Ecto neural progenitor cell (in vitro differentiated cells): ENCODE results near the gene BAHCC1.

ENCODE experiments used
- DNase-seq: peaks from one replicate; pipeline ENCODE4 v3.0.0-alpha.2; 2018; ENCODE audit warnings: low spot score

The BAHCC1 gene

DNA sequence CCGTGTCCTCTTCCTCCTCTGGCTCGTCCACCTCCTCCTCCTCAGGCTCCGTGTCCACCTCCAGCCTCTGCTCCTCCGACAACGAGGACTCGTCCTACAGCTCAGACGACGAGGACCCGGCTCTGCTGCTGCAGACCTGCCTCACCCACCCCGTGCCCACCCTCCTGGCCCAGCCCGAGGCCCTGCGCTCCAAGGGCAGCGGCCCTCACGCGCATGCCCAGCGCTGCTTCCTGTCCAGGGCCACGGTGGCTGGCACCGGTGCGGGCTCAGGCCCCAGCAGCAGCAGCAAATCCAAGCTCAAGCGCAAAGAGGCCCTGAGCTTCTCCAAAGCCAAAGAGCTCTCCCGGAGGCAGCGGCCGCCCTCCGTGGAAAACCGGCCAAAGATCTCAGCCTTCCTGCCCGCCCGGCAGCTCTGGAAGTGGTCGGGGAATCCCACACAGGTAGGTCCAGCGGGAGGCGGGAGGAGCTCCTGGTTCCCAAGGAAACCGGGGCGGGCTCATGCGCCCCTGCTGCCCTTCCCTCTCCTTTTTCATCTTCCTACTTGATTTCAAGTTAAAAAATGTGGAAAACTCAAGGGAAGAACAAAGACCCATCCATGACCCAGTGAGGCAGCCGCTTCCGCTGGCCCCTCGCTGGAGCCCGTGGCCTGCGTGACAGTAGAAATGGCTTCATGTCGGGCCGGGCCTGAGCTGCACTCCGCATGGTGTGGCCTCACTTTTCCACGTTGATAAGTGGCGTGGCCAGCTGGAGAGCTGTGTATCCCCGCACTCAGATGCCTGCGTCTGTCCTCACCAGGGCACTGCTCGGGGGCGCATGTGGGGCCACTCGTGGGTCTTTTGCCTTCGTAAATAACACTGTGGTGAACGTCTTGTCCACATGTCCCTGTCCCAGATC, 66.6 kb downstream of the BAHCC1 start:
- no peak for DNase-seq

DNA sequence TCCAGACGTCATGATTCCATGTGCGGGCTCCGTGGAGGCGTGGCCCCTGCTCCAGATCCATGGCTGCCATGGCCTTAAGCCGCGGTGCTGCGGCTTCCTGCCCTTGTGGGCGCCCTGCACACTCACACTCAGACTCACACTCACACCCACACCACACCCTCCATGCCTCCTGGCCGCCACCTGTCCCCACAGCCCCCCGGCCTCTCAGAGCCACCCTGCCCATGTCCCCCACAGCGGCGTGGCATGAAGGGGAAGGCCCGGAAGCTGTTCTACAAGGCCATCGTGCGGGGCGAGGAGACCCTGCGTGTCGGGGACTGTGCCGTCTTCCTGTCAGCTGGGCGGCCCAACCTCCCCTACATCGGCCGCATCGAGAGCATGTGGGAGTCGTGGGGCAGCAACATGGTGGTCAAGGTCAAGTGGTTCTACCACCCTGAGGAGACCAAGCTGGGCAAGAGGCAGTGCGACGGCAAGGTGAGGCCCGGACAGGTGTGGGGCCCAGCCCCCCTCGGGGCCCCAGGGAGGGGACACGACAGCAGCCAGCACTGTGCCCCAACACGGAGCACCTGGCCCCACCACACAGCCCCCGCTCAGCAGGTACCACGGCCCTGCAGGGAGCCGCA, 67.4 kb downstream of the BAHCC1 start:
- DNase-seq = no peak

DNA sequence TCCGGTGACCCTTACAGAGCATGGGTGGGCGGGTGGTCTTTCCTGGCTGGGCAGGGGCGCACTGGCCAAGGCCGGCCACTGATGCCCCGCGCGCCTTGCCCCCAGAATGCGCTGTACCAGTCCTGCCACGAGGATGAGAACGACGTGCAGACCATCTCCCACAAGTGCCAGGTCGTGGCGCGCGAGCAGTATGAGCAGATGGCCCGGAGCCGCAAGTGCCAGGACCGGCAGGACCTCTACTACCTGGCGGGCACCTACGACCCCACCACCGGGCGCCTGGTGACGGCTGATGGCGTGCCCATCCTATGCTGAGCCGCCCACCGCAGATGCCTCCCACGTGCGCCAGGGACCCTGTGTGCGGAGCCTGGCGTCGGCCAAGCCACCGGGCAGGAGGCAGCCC, 68.2 kb downstream of the BAHCC1 start:
- no peak for DNase-seq

DNA sequence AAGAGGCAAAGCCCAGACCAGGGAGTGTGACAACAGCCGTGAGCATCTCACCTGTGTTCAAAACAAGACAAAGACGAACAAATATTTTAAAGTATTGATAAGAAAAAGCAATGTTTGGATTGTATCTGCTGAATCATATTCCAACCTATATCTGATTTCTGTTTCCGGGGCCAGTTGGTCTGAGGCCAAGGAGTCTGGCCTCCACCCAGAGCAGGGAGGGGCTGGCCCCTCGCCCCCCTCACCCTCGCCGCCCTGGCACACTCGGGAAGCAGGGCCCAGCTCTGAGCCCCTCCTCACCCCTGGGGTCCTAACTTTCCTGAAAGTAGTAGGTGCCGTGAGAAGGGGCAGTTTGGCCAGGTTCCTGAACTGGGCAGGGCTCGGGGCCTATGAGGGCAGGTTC, 69.3 kb downstream of the BAHCC1 start:
- DNase-seq = no peak

DNA sequence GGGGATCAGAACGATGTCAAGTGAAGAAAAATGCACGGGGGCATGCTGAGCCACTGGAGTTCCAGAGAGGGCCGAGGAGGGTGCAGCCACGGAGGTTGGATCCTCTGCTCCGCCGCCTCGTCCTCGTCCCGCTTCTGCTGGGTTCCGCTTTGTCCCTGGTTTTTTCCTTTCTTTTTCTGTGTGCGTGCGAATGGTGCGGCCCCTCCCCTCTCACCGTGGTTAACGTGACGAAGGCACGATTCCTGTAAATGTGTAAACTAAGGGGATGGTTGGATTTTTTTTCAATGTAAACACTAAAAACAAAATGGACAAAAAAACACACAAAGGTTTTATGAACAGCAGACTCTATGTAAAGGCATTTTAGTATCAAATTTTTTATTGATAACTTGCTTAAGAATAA, 70.7 kb downstream of the BAHCC1 start:
- DNase-seq = no peak

DNA sequence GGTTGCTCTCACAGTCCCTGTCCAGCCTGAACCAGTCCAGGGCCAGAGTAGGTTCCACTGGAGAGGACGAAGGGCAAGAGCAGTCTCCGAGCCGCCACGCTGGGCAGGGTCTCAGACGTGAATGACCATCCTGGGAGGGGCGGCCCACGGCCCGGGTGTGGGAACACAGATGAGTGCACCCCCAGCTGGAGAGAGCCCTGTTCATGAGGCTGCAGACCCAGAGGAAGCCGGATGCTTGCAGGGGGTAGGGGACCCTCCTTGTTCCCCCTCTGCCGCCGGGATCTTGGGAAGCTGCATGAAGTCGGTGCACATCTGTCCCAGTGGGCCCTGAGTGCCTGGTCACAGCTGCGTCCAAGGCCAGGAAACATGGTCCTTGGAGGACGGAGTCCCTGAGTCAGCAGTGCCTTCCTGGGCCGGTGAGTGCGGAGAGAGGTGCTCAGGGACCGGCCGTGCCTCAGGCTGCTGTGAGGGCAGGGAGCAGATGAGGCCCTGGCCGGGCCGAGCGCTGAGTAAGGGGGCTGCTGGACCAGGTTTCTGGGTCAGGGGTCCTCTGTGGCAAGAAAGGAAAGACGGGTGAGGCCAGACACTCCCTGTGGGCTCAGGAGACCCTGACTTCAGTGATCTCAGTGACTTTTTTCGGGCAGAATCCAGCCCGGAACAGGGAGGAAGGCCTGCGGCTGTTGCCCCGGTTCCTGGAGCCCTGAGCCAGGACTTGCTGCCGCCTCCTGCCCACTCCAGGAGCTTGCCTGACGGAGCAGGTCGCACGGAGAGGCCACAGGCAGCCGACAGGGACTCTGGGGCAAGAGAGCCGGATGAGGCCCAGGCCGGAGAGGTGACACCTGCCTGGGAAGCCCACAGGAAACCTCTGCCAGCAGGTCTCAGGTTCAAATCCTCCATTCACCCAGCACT, 71.6 kb downstream of the BAHCC1 start:
- DNase-seq = no peak

DNA sequence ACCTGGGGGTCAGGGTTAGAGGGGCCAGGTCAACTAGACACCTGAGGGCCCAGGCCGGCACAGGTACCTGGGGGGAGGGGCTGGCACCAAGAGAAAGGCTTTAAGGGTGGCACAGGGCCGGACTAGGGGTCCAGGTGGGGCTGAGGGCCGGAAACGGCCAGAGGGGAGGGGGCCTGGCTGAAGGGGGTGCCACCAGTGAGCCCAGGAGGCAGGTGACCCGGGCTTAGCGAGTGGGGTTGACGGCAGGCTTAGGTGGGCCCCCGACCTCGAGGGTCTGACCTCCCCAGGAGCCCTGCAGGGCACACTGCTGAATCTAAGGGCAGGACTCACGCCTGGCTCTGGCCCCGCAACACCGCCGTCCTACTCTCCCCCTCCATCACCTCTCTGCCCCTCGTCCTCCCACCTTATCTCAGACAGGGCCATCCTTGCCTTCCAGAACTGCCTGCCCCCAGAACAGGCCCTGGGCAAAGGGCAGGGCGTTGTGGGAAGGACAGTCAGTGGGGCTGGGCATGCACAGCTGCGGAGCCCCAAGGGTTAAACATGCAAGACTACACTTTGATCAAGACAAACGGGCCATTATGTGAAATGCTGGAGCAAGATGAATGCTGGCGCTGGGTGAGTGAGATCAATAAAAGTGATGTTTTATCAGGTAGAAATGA, 73.0 kb downstream of the BAHCC1 start:
- DNase-seq = no peak

DNA sequence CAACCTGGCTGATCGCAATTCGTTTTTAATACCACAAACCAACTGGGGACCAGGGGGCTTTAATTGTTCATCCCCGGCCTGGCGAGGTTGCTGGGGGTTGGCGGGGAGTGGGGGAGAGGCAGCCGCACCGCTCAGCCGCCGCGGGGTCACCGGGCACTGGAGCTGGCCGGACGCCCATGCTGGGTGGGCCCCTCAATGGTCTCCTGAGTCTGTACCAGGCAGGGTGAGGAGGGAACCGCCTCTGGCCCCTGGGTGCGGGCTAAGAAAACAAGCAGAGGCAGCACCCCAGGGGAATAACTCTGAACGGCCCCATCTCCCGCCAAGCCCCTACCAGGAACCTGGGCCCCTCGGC, 73.5 kb downstream of the BAHCC1 start:
- no peak for DNase-seq

DNA sequence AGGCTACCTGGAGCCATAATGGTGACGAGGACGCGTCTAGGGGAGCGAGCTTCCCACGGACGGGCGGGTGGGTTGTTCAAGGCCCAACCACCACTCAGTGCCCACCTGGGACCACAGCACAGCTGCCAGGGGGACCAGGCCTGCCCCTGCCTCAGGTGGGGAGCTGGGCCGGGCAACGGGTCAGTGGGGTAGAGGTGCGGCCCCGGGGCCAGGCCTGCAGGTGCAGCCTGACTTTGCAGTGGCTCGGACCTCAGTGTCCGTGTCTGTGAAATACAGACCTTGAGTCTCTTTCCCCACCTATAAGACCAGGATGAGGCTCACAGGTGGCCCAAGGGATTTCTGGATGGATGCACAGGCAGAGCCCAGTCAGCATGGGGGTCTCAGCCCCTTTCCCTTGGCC, 74.0 kb downstream of the BAHCC1 start:
- DNase-seq = no peak

DNA sequence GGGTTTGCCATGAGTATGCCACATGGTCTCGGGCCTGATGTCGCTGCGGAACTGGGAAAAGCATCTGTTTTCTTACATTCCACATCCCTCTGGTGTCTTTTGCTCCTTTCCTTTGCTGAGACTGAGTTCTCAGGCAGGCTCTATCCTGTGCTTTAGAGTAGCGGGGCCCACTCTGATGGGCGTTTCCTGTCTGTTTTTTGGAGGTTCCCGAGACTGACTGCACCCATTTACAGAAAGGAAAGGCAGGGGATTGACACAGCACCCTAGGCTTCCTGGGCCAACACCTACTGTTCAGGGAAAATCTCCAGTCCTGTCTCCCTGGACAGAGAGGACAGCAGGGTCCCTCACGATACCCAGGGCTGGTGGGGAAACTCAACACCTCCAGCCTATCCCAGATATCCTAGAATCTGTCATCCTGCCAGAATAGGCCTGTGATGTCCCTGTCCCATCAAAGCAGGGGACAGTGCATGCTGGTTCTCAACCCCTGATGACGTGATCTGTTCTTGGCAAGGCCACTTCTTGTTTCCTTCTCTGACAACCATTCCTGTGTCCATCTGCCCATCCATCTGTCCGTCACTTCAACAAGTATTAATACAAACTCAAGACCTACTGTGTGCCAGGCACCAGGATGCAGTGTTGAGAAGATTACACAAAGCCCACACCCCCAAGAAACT, 75.2 kb downstream of the BAHCC1 start:
- DNase-seq = no peak

DNA sequence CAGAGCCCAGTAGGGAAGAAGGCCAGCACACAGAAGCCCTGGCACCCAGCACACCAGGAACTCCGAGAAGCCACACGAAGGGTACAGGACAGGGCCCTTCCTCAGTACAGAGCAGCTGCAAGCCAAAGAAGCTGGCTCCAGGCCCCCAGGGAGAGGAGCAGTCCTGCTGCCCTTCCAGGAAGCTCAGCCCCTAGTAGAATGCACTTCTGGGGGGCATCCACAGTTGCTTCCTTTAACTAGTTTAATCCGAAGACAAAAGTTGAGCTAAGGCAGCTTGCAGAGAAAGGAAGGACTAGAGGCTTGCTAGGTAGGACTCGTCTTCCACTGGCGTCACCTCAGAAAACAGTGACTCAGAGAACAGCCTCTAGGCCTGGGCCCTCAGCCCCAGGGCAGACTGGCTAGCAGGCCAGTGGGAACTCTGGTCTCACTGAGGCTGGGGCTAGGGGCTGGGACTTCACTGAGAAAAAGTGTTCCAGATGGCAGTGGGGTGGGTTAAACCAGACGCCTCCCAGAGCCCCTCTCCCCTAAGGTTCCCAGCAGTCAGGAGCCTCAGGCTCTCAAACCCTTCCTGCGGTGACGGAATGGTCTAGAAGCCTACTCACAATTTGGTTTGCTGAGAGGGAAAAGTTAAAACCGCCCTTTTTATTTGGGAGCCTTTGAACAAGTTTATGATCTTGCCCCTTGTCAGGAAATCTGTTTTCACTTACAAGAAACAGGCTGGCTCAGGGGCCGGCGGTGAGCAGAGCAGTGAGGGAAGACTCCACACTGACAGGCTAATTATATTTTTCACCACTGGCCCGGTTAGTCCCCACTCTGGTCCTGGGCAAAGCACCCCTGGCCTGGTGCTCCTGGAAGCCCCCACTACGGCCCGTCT, 75.9 kb downstream of the BAHCC1 start:
- DNase-seq = no peak

DNA sequence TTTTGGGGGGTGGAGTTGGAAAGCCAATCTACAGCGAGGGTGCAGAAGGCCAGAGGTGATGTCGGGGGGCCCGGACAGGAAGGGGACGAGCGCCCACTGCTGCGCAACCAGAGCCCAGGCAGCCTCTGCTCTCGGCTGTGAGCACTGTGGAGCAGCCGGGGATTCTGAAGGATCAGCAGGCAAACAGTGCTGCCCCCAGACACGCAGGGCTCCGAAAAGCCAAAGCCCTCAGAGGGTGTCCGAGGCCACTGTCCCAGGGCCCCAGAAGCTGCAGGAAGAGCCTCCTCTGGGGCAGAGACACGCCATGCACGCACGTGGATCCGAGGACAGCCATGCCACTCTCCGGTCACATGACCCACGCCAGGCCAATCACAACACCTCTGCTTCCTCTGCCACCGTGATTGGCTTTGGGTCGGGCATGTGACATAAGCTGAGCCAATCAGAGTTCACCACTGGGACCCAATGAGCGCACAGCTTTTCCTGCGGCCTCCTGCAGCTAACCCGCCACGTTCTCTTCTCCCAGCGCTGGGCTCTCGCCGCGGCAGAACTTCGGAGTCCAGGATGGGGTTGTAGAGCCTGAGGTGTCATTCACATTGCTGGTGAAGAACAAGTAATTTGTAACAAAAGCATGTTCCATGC, 76.7 kb downstream of the BAHCC1 start:
- DNase-seq = peak; percentile 77

DNA sequence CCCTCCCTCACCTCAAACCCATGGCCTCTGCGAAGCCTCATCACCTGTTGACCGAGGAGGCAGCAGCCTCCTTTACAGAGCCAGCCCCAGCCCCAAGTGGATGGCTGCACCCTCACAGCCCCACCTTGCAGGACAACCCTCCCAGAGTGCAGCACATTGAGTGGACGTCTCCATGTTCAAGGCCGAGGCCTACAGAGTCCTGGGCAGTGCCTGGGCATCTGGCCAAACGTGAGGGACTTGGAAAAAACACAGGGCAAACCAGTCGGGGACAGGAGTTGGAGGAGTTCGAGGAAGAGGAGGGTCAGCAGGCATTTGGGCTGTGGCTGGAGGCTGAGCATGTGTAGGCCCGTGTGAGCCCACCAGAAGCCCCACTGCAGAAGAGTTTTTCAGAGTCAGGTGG, 77.8 kb downstream of the BAHCC1 start:
- DNase-seq = no peak

DNA sequence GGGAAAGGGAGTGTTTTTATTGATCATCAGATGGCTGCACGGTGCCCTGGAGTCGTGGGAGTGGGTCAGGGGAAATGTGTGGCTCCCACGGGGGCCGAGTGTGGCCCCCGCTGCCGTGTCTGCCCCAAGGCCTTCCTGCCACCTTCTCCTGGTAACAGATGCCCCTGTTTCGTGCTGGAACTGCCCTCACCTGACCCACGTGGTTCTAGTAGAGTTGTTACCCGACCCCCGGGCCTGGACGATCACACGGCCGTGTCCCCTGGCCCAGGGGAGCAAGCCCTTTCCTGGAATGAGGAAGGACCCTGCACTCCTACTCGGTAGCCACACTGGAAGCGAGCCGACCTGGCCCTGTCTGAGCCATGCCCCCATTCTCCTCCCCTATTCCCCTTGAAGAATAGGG, 79.7 kb downstream of the BAHCC1 start:
- no peak for DNase-seq

DNA sequence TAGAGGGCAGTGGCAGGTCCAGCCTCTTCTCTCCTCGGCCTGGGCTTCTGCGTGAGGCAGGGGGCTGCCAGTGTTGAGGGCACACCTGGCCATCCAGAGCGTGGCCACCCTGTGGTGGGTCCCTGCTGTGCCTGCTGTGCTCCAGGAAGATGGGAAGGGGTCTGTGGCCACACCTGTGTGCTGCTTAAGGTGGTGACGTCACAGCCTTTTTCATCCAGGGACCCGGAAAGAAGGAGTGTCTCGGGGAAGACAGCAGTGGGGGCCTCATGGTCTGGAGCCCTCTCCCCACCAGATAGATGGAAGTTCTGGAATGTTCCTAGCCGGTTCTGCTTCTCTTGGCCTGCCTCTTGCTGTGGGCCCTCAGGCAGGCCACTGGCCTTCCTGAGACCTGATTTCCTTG, 80.8 kb downstream of the BAHCC1 start:
- DNase-seq = no peak

DNA sequence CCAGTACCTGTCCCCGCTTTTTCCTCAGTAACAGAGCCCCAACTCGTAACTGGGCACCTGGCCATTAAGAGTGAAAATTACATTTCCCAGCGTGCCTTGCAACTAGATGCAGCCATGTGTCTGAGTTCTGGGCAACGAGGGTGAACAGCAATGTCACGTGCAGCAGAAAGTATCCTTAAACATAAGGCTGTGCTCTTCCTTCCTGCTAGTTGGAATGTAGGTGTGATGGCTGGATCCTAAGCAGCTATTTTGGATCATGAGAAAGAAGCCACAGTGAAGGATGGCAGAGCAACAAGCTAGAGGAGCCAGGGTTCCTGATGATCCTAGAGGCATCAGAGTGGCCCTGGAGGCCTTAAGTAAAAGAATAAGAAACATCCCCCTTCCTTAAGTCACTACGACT, 81.4 kb downstream of the BAHCC1 start:
- DNase-seq = no peak

DNA sequence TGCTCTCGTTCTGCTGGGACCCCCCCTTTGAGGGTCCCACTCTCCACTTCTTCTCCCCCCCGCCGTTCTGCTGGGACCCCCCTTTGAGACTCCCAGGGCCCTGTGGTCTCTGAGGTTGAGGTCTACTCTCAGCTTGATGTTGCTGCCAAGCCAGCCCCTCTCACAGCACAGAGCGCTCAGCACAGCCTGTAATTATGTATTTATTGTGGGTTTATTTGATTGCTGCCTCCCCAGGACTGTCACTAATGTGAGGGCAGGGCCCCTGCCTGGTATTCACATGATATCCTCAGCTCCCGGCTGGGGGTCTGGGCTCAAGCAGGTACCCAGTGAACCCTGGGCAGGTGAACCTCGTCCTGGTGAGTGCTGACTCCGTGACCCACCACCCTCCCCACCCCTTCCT, 81.9 kb downstream of the BAHCC1 start:
- no peak for DNase-seq

DNA sequence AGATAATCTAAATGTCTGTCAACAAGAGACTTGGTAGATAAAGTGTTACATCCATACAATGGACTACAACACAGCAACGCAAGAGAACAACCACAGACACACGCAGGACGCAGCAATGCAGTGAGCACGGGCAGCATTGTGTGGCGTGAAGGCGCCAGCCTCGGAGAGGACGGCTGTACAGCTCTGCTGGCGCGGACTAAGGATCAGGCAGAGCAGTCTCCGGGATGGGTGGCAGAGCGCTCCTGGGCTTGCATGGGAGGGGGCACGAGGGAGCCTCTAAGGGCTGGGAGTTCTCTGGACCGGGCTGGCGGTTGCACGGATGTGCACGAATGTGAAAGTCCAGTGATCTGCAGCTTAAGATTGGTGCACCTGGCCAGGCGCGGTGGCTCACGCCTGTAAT, 82.9 kb downstream of the BAHCC1 start:
- DNase-seq = no peak

DNA sequence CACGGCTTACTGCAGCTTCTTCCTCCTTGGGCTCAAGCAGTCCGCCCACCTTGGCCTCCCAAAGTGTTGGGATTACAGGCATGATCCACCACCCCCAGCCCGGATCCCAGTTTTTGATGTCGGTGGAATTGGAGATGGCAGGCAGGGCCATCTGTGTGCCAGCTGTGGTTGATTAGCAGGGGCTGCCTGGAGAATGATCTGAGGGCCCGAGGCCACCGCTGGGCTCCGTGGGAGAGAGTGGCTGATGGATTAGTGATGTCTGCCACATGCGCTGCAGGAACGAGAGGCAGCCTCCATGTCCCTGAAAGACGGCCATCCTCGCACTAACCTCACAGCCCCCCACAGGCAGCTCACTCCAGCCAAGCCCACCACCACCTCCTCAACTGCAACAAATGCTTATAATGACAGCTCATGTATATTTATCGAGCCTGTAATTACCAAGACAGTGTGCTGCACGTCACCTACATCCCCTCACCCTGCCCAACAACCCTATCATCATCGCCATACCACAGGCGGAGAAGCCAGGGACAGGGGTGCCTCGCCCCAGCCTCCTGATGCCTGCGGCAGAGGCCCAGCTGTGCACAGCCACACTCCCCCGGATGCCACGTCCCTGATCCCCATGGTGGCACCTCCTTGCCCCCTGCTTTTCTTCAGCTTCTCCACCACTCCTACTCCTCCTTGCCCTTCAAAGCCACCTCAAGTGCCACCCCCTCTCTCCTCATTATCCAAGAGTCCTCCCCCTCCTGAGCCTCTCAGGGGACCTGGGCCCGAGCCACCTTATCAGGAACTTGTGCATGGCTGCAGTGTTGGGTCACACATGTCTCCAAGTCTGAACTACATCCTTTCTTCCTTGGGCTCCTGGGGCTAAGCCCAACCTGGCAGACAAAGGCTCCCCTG, 84.2 kb downstream of the BAHCC1 start:
- no peak for DNase-seq
